ENCODE results near the gene ARPP21. TPM values are rescaled to one million over a fixed set of nuclear protein-coding genes. Genes with fewer than 3 reads are reported as not detected.

Gene ARPP21
- total RNA-seq, 2 donors from 2014 or later = 0.27 TPM; not detected in 1

- TF ChIP-seq CTCF (IDR thresholded peaks at IDR 0.05) = no peak
- ATAC-seq (ENCODE audit: insufficient number of reproducible peaks, low FRiP score, low read depth) (no peak), DNase-seq (ENCODE audit: low spot score) (no peak)
- no peaks in the 10 kb centered on the region for H3K9me3 ChIP-seq
- no peaks in the 10 kb centered on the region for H3K27me3 ChIP-seq (replicated peaks; ENCODE audit: insufficient read depth)
- no peak overlapping the region for H3K27ac ChIP-seq
- no peaks in the 10 kb centered on the region for H3K4me1 ChIP-seq (ENCODE audit: control insufficient read depth in 1 of 2, low read depth in 2 of 2)
- H3K36me3 ChIP-seq = no peaks in the 10 kb centered on the region
- no peak overlapping the region for H3K4me3 ChIP-seq
Observed at GRCh38 chr3:35782355-35782754, 143.0 kb downstream of the ARPP21 start.

GRCh38 chr3:35784169-35784568 is 144.8 kb downstream of the ARPP21 start:
- ATAC-seq (ENCODE audit: insufficient number of reproducible peaks, low FRiP score, low read depth) (no peak), DNase-seq (ENCODE audit: low spot score) (no peak)
- Histone ChIP-seq H3K4me1 (ENCODE audit: control insufficient read depth in 1 of 2, low read depth in 2 of 2) (no peaks in the 10 kb centered on the region), H3K27me3 (replicated peaks; ENCODE audit: insufficient read depth) (no peaks in the 10 kb centered on the region), H3K4me3 (no peak overlapping the region), H3K36me3 (no peaks in the 10 kb centered on the region), H3K27ac (no peak overlapping the region), H3K9me3 (no peaks in the 10 kb centered on the region)
- TF ChIP-seq CTCF (IDR thresholded peaks at IDR 0.05) = no peak

- H3K36me3 ChIP-seq = no peaks in the 10 kb centered on the region
- no peak for TF ChIP-seq CTCF (IDR thresholded peaks at IDR 0.05)
- H3K9me3 ChIP-seq = no peaks in the 10 kb centered on the region
- H3K27ac ChIP-seq = no peak overlapping the region
- no peak for ATAC-seq (ENCODE audit: insufficient number of reproducible peaks, low FRiP score, low read depth)
- no peak for DNase-seq (ENCODE audit: low spot score)
- no peaks in the 10 kb centered on the region for H3K4me1 ChIP-seq (ENCODE audit: control insufficient read depth in 1 of 2, low read depth in 2 of 2)
- no peaks in the 10 kb centered on the region for H3K27me3 ChIP-seq (replicated peaks; ENCODE audit: insufficient read depth)
- no peak overlapping the region for H3K4me3 ChIP-seq
Observed at GRCh38 chr3:35785234-35785888, 146.0 kb downstream of the ARPP21 start.

GRCh38 chr3:35787936-35788335 is 148.6 kb downstream of the ARPP21 start:
- Histone ChIP-seq H3K36me3 (no peaks in the 10 kb centered on the region), H3K27ac (no peak overlapping the region), H3K4me1 (ENCODE audit: control insufficient read depth in 1 of 2, low read depth in 2 of 2) (no peaks in the 10 kb centered on the region), H3K9me3 (no peaks in the 10 kb centered on the region), H3K27me3 (replicated peaks; ENCODE audit: insufficient read depth) (no peaks in the 10 kb centered on the region), H3K4me3 (no peak overlapping the region)
- no peak for DNase-seq (ENCODE audit: low spot score)
- TF ChIP-seq CTCF (IDR thresholded peaks at IDR 0.05) = no peak
- ATAC-seq (ENCODE audit: insufficient number of reproducible peaks, low FRiP score, low read depth) = no peak

GRCh38 chr3:35789042-35789831 is 149.9 kb downstream of the ARPP21 start:
- H3K4me3 ChIP-seq = no peak overlapping the region
- no peak for DNase-seq (ENCODE audit: low spot score)
- H3K4me1 ChIP-seq (ENCODE audit: control insufficient read depth in 1 of 2, low read depth in 2 of 2) = no peaks in the 10 kb centered on the region
- no peaks in the 10 kb centered on the region for H3K36me3 ChIP-seq
- H3K9me3 ChIP-seq = no peaks in the 10 kb centered on the region
- H3K27me3 ChIP-seq (replicated peaks; ENCODE audit: insufficient read depth) = no peaks in the 10 kb centered on the region
- H3K27ac ChIP-seq = no peak overlapping the region
- TF ChIP-seq CTCF (IDR thresholded peaks at IDR 0.05) = no peak
- no peak for ATAC-seq (ENCODE audit: insufficient number of reproducible peaks, low FRiP score, low read depth)
